Omental fat pad (tissue), 4 donors: Measurements from ENCODE around the gene SPDYE3. TPM values are rescaled to one million over a fixed set of nuclear protein-coding genes. Genes with fewer than 3 reads are reported as not detected.
"Not testable (repeated sequence)": the region's sequence is repeated elsewhere in the genome, so short reads cannot be mapped to it uniquely, and the experiment has no call there.

Source experiments
- ATAC-seq: fragments of 150-250 bp; one replicate; pipeline ENCODE4 v1.9.1; 2016; ENCODE audit warnings: mild to moderate bottlenecking, moderate library complexity; ENCODE audit not compliant: low FRiP score
- DNase-seq: peaks from one replicate; pipeline ENCODE4 v3.0.0-alpha.2; 2019; ENCODE audit warnings: low spot score
- CTCF ChIP-seq, 3 donors: fragments of 450-650 bp; IDR thresholded peaks; one replicate each; pipeline ENCODE4 v1.5.1; 2016 to 2017; ENCODE audit warnings: antibody characterized with exemption in 3 of 3, mild to moderate bottlenecking in 3 of 3, moderate library complexity in 2 of 3
- total RNA-seq, 4 donors: library from RNA; depleted of rRNA; stranded (reverse); fragments of >200 nt; gene quantifications; one replicate each; pipeline ENCODE4 v1.1.0, GENCODE V29; 2016

SPDYE3 gene
- total RNA-seq = not detected

GRCh38 chr7:100307402-100307801, at the start of gene SPDYE3:
TSS of gene SPDYE3 (plus strand) at chr7:100307702. CDS start at chr7:100307886, 184 bp downstream.
- ATAC-seq, DNase-seq: not testable (repeated sequence)

GRCh38 chr7:100259984-100260383, 47.5 kb upstream of the SPDYE3 start:
- DNase-seq, ATAC-seq: not testable (repeated sequence)

- ATAC-seq, DNase-seq: not testable (repeated sequence)
Measured at GRCh38 chr7:100262896-100263295, 44.6 kb upstream of the SPDYE3 start.

- ATAC-seq, DNase-seq: not testable (repeated sequence)
Measured at GRCh38 chr7:100264223-100264622, 43.3 kb upstream of the SPDYE3 start.

GRCh38 chr7:100264669-100265165, 42.8 kb upstream of the SPDYE3 start:
- not testable (repeated sequence) for ATAC-seq, DNase-seq

- not testable (repeated sequence) for DNase-seq, ATAC-seq
Measured at GRCh38 chr7:100265851-100266250, 41.7 kb upstream of the SPDYE3 start.

GRCh38 chr7:100266576-100267354, 40.7 kb upstream of the SPDYE3 start:
- ATAC-seq (no peak), DNase-seq (no peak)
- TF ChIP-seq CTCF (IDR thresholded peaks at IDR 0.05) = no peak

- TF ChIP-seq CTCF (IDR thresholded peaks at IDR 0.05) = no peak
- ATAC-seq (no peak), DNase-seq (no peak)
Measured at GRCh38 chr7:100267648-100268047, 39.9 kb upstream of the SPDYE3 start.

GRCh38 chr7:100268882-100269281, 38.6 kb upstream of the SPDYE3 start:
- ATAC-seq, DNase-seq: not testable (repeated sequence)

GRCh38 chr7:100269306-100270045, 38.0 kb upstream of the SPDYE3 start:
- ATAC-seq, DNase-seq: not testable (repeated sequence)

- not testable (repeated sequence) for DNase-seq
- peak; percentile 26 for ATAC-seq
Measured at GRCh38 chr7:100270046-100270918, 37.2 kb upstream of the SPDYE3 start.

- ATAC-seq, DNase-seq: not testable (repeated sequence)
Measured at GRCh38 chr7:100270941-100271593, 36.4 kb upstream of the SPDYE3 start.
